NCI-H2171 treated with DMSO at 0.1 percent for 48 hours (cell line): ENCODE measurements around the gene DHRS3.

Experiments
- DNase-seq: peaks from one replicate; lab custom pipeline; 2025; lab: John Stamatoyannopoulos, UW

Gene DHRS3

DNA sequence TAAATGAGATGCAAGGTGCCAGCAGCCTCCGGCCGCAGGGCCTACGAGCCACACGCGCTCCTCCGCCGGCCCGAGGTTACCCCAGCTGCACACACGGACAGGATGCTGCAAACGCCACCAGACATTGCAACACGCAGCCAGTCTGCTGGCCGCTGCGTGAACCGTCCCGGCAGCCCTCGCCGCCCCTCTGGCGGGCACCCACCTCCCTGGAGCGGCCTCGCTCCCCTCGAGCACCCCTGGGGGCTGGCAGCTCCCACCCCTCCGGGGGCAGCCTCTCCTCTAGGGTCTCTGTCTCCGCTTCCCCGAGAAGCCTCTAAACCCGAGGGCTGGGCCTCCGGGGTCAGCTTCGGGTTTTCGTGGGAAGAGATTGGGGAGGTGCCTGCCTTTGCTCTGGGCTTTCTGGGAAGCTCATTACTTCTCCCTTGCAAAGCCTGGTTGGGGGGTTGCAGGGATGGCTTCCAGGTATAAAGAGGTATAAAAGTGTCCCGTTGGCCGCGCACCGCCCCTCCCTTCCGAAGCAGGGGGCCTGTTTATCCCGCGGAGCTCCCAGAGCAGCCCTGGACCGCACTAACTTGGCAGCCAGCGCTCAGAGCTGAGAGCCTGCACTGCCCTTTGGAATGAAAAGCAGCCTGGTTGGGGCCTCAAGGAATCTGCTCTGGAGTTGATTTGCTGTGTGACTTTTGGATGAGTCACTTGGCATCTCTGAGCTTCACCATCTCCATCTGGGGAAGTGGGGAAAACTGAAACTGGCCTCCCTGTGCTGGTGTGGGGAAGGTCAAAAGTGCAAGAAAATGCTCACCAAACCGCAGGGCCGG, 21.8 kb downstream of the DHRS3 start:
- DNase-seq, result no peak

DNA sequence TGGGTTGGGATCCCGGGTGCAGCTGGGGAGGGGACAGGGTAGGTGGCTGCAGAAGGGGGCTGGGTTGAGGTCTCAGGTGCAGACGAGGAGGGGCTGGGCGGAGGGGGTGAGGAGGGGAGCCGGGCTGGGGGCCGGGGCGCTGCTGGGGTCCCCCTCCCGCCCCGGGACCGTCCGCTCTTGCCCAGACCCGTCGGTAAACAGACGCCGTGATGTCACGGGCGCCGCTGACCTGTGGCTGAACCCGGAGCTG, 22.3 kb downstream of the DHRS3 start:
- DNase-seq, result peak; percentile 46

DNA sequence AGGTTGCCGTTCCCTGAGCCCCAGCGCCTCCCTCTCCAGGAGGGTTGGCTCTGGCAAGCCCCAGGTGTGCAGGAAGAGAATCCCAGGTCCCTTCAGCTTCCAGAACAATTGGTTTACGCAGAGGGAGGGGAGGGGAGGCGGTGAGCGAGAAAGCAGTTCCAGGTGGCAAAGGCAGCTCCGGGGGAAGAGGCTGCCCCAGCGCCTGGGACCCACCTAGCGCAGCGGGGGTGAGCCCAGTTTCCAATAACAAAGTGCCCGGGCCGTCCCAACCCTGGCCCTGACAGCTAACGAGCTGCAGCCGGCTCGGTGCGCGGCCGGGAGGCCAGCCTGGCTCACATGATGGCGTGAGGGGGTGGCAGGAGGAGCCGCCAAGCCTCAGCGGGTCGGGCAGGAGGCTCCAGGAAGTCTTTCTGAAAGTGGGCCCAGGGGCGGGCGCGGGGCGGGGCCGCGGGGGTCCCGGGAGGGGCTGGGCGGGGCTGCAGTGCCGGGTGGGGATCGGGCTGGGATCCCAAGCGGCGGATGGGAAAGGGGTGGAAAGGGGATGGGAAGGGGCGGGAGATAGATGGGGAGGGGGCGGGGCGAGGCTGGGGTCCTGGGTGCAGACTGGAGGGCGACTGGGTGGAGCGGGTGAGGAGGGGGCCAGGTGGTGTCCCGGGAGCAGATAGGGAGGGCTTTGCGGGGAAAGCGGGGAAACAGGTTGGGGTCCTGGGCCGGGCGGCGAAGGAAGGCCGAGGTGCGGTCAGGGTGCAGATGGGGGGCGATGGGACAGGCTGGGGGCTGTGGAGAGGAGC, 22.8 kb downstream of the DHRS3 start:
- DNase-seq, result peak; percentile 81

DNA sequence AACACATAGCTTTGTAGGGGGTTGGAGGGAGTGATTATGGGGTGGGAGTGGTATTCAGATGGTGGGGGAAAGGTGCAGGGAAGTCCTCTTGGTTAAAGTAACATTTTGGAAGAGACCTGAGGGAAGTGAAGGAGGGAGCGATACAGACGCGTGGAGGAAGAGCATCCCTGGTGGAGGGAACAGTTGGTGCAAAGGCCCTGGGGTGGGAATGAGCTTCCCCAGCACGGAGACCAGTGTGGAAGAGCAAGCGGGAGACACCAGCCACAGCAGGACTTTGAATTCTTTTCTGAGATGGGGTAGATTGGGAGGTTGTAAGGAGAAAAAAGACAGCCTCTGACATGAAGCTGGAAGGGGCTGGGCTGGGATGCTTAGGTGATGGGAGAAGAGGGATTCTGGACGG, 23.5 kb downstream of the DHRS3 start:
- no peak for DNase-seq

DNA sequence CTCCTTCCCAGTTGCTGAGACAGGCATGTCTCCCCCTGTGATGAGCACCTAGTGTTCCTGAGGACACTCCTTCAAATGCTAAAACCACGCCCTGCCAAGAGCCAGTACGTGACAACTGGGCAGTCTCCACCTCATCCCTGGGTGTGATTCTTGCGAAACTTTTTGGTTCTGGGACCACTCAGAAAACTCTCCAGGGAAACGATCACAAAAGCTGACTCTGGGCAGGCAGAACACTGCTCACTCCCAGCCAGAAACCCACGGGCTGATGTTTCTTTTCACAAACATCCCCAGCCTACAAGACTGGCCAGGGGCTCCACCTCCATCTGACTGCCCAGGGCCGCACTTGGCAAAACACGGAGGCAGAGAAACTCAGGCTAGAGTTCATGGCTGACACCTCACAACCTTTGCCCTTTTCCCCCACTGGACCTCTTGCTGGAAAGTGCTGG, 24.4 kb downstream of the DHRS3 start:
- no peak for DNase-seq

DNA sequence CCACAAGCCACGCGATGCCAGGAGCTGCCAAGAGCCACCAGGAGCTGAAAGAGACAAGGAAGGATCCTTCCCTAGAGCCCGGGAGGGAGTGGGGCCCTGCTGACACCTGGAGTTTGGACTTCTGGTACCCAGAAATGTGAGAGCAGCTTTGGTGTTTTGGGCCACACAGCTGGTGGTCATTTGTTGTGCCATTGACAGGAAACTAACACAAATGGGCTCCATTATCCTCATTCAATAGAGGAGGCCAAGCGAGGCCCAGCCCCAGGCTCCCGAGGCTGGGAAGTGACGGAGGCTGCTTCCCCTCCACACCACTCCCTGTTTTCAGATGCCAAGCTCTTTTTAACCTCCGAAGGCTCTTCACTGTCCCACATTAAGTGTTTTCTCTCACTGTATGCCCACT, 25.5 kb downstream of the DHRS3 start:
- no peak for DNase-seq

DNA sequence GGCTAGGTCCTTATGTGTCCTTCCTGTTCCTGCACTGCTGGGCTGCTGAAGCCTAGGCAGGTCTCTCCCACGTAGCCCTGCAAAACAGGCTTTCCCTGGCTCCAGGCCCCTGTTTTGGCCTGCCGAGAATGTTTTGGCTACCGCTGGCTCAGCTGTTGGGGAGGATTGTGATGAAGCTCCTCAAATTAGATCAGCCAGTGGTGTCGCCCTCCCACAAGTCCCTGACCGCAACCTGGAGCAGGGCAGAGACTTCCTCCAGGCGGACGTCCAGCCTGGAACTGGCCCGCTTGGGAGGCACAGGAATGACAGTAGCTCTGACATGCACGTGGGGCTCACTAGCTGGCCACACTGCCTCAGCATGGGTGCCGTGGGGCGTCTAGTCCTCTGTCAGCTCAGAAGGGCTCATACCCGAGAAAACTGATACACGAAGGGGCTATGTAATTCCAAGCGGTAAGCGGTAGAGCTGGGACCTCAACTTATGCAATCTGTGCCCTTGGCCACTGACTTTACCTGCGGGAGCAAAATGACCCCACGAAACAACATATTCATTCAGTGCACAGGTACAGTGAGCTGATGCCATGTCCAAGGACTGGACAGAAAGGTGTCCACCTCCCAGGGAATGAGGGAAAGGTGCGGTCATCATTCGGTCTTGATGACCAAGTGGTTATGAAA, 26.6 kb downstream of the DHRS3 start:
- no peak for DNase-seq

DNA sequence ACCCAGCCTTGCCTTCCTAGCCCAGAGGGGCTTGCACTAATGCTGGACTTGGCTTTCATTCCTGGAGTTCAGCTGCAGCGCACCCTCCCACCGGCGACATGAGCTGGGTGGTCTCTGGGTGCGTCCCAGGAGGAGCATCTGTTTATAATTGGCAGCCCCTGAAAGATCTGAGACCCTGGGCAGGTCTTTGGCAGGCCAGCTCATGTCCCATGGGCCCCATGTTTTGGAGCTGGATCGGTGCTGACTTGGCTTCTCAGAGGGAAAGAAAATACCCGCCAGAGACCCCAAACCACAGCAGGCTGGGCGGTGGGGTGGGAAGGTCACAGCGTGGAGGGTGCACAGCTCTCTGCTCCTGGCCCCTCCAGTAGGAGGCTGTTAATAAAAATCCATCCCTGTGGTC, 29.3 kb downstream of the DHRS3 start:
- DNase-seq, result no peak

DNA sequence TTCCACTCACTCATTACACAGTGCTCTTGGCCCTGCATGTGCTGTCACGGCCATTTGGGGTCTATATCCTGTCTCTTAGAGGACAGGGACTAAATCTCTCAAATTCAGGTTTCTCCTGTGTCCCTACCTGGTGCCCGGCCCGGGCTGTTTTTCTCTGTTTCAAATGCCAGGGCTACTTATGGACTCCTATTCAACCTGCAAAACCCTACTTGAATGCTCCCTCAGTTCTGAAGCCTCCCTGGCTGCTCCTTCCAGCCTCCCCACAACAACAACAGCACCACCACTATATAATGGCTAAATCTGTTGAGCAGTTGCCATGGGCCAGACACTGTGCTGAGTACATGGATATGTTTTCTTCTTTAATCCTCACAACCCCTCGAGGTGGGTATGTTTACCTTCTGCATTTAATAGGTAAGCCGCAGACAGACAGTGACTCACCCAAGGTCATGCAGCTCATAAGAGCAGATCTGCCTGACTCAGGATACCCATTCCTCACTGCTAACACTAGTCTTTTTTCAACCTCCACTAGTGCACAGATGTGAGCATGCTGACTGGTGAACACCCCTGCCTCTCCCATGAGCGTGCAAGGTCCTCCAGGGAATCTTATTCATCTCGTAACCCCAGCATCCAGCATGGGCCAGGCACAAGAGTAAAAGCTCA, 29.9 kb downstream of the DHRS3 start:
- no peak for DNase-seq

DNA sequence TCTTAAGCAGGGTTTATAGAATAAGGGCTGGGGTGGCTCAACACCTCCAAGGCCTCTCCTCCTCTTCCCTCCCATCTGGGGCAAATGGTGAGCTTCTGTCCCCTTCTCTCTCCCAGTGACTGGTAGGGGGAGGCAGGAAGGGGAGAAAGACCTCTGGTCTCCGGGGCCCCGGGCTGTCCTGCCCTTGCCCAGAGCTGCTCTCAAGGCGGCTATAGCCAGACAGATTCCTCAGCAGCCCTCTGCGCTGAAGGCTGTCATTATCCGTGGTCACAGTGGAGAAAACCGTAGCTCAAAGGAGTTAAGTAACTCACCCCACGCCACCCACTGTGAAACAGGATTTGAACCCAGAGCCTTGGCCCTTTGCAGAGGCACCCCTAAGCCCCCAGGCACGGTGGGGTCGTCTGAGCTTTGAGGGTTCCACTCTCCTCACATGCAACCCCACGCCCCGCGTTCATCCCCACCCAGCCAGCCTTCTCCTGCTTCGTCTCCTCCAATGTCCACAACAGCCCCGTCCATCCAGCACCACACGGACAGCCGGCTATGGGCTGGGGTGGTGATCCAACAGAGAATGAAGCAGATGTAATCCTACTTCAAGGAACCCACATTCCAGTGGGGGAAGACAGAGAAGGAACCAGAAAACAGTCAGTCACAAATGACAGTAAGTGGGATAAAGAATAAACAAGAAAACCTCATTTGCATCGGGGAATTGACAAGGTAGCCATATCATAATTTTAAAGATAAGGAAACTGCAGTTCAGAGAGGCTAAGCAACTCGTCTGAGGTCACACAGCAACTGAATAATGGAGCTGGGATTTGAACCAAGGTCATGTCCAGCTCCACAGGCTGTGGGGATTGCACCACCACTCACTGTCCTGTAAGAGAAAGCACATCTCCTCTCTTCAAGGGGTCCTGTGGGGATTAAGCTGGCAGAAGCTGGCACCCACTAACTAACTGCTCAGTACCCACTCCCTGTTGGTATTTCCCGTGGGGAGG, 31.8 kb downstream of the DHRS3 start:
- DNase-seq, result no peak

DNA sequence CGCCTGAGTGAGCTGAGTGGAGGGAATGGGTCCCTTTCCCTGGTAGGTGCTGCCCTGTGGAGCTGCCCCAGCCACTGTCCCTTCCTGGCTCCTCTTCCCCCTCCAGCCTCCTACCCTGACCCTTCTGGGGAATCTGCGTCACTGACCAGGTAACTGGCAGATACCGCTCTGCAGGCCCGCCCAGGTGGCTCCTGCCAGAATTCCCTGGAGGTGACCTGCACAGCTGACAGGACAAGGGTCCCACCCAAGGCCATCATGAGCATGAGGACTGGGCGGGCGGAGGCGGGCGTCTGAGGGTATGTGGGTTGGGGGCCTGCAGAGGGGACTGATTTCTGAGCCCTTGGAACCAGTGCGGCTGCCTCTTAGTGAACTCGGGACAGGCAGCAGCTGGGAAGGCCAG, 32.5 kb downstream of the DHRS3 start:
- no peak for DNase-seq

DNA sequence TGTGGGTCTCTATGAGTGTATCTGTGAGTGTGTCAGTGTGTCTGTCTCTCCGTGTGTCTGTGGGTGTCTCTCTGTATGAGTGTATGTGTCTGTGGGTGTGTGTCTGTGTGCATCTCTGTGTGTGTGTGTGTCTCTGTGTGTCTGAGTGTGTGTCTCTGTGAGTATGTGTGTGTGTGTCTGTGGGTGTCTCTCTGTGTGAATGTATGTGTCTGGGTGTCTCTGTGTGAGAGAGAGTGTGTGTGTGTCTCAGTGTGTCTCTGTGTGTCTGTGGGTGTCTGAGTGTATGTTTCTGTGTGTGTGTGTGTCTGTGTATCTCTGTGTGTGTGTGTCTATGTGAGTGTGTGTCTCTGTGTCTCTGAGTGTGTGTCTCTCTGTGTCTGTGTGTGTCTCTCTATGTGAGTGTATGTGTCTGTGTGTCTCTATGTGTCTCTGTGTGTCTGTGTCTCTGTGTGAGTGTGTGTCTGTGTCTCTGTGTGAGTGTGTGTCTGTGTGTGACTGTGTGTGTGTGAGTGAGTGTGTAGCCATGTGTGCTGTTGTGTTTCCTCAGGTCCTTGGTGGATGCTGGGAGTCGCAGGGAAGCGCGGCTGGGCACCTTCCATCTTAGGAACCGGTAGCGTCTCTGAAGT, 33.0 kb downstream of the DHRS3 start:
- DNase-seq, result no peak

DNA sequence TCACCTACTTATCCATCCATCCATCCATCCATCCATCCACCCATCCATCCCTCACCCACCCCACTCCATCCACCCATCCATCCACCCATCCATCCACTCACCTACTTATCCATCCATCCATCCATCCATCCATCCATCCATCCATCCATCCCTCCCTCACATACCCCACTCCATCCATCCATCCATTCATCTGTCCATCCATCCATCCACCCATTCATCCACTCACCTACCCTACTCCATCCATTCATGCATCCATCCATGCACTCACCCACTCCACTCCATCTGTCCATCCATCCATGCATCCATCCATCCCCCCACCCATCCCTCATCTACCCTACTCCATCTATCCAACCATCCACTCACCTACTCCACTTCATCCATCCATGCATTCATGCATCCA, 34.5 kb downstream of the DHRS3 start:
- no peak for DNase-seq

DNA sequence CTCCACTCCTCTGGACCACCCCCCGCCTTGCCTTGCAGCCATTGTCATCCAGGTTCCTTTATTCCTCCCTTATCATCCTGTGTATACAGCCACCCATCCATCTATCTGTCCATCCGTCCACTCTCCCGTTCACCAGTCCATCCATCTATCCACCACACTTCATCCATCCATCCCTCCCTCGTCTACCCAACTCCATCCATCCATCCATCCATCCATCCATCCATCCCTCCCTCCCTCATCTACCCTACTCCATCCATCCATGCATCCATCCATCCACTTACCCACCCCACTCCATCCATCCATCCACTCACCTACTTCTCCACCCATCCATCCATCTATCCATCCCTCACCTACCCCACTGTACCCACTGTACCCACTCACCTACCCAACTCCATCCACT, 35.4 kb downstream of the DHRS3 start:
- DNase-seq, result no peak

DNA sequence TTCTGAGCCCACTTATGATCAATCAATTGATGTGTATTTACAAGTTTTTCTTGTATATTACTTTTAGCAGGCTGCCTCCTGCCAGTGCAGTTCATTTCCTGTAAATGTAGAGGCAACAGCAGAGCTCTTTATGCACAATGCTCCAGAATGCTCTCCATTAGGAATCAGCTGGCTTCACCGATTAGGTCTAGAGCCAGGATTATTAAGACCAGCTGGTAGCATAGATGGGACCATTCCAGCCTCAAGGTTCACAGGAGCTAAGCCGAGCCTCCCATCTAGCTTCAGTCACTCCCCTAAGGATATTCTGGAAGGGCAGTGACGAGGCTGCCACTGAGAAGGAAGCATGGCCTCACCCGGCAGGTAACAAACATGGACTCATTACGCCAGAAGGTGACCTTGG, 36.8 kb downstream of the DHRS3 start:
- no peak for DNase-seq

DNA sequence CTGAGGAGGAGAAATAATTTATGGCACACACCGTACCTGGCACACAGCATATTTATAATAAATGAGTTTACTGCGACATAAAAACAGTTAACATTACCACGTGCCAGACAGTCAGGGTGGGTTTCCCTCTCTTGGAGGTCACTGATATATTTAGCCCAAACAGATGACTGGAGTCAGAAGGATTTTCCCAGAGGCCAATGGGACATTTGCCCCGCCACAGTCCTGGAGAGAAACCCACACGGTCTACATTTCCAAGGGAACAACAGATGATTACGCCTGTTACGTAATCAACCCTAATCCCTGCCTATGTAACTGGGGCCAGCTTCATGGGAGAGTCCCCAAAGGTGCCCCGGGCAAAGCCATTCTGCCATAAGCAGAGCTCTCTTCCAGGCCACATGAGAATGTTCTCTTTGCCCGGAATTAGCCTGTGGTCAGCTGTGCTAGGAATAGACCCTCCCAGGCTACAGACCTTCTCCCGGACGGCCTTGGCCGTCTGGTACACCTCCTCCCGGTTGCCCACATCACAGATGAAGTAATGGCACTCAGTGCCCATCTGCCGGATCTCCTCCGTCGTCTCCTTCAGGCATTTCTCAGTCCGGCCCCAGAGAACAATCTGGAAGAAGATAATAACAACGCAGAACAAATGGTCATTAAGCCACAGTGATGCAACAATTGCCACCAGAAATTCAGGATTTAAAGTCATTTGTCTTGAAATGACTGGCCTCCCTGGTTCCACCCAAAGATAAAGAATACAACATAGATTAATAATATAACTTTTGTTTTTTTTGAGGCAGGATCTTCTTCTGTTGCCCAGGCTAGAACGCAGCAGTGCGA, 37.7 kb downstream of the DHRS3 start:
- DNase-seq, result no peak

DNA sequence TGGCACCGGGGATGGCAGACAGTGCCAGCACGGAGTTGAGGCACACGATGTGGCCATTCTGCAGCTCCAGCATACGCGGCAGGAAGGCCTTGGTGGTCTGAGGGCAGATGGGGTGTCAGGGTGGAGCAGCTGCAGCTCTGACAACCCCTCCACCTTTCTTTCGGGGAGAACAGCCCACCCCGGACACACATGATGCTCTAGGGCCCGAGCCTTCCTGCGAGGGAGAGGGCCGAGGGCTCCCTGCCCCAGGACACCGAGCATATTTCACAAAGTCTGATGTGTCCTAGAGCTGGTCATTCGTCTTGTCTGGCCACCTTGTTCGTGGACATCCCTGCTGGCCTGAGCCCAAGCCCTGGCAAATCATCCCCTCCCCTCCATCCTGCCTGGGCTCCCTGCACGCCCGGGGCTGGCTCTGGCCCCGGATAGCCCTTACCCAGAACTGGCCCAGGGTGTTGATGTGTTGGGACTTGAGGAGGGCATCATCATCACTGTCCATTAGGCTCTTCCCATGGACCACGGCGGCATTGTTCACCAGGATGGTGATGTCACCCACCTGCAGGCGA, 39.1 kb downstream of the DHRS3 start:
- no peak for DNase-seq

DNA sequence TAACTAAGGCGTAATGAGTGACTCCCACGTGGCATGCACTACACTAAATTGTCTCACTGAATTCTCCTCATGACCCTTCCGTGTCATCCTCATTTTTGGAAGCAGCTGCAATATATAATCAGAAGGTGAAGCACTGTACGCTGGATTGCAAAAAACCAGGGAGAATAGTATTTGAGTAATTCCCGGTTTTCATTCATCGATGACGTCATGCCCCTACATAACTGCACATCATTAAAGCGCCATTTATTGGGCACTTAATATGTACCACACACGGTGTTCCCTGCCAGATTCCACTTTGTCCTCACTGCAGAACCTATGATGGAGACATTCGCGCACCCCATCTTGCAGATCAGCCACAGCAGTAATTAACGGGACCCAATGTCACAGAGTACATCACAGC, 41.0 kb downstream of the DHRS3 start:
- no peak for DNase-seq

DNA sequence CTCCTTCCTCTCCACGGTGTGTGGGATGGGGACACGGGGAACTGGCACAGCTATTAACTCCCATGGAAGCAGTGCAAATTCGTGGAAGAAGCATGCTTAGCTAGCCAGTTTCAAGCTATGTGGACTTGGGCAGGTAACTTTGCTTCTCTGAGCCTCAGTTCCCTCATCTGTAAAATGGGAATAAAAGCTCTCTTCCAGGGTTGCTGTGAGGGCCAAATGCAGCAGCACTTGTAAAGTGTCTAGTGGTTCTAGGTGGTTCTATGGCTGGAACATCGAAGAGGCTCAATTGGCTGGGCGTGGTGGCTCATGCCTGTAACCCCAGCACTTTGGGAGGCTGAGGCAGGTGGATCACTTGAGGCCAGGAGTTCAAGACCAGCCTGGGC, 43.3 kb downstream of the DHRS3 start:
- no peak for DNase-seq
